IMR-90 (cell line): ENCODE results near the gene EIF4H. TPM values are rescaled to one million over a fixed set of nuclear protein-coding genes. Genes with fewer than 3 reads are reported as not detected.

Source experiments
- ATAC-seq: fragments of 200-7000 bp; cut with Tn5 transposase; 2 replicates; pipeline ENCODE4 v1.9.1; 2020; ENCODE audit warnings: low read depth, mild to moderate bottlenecking, moderate library complexity
- BruUV-seq: library from RNA; stranded (reverse); fragments of 400-500 nt; replicated peaks from 2 replicates; lab custom pipeline; 2021; lab: Mats Ljungman, UMichigan
- CTCF ChIA-PET: fragments of 300-600 bp; formaldehyde crosslinking; extraction: SDS; loops from one replicate; lab custom pipeline; 2021; ENCODE audit warnings: antibody characterized with exemption; lab: Yijun Ruan, JAX
- POLR2A ChIA-PET: fragments of 300-600 bp; sonication (Branson Sonifier 250); formaldehyde crosslinking; loops from one replicate; lab custom pipeline; 2022; ENCODE audit warnings: antibody characterized with exemption; ENCODE audit not compliant: unreplicated experiment; lab: Charles Lee
- DNase-seq: peaks from one replicate; pipeline ENCODE4 v3.0.0; 2013
- H2AFZ ChIP-seq: replicated peaks from 2 replicates; pipeline ENCODE3; 2013; ENCODE audit warnings: low read length, mild to moderate bottlenecking; ENCODE audit not compliant: poor library complexity
- H2AK5ac ChIP-seq: 2 replicates; pipeline ENCODE4 v1.6.1; 2013; ENCODE audit warnings: low read depth, low read length, inconsistent platforms
- H2AK9ac ChIP-seq: replicated peaks from 2 replicates; pipeline ENCODE3; 2013; ENCODE audit warnings: mild to moderate bottlenecking, low read depth, low read length, moderate library complexity; ENCODE audit not compliant: poor library complexity
- H2BK120ac ChIP-seq: 2 replicates; pipeline ENCODE4 v1.6.1; 2013; ENCODE audit warnings: low read depth, low read length, inconsistent platforms
- H2BK15ac ChIP-seq: 3 replicates; pipeline ENCODE4 v1.6.1; 2013; ENCODE audit warnings: low read depth, low read length, inconsistent platforms
- H2BK20ac ChIP-seq: 2 replicates; pipeline ENCODE4 v1.6.1; 2013; ENCODE audit warnings: low read depth, mild to moderate bottlenecking, inconsistent platforms, low read length, moderate library complexity
- H2BK5ac ChIP-seq: 2 replicates; pipeline ENCODE4 v1.6.1; 2013; ENCODE audit warnings: mild to moderate bottlenecking, low read depth, low read length, inconsistent platforms; ENCODE audit not compliant: poor library complexity, severe bottlenecking
- H3K14ac ChIP-seq: replicated peaks from 2 replicates; pipeline ENCODE4 v1.6.1; 2013; ENCODE audit warnings: low read depth, low read length, inconsistent platforms
- H3K18ac ChIP-seq: 2 replicates; pipeline ENCODE4 v1.6.1; 2013; ENCODE audit warnings: low read depth, low read length, control low read depth
- H3K23ac ChIP-seq: 2 replicates; pipeline ENCODE4 v1.6.1; 2013; ENCODE audit warnings: low read depth, low read length, inconsistent platforms
- H3K27ac ChIP-seq: 2 replicates; pipeline ENCODE4 v1.5.1; 2013; ENCODE audit warnings: mild to moderate bottlenecking, control low read depth, low read length; ENCODE audit not compliant: insufficient read depth
- H3K27me3 ChIP-seq: 2 replicates; pipeline ENCODE4 v1.6.1; 2013; ENCODE audit warnings: low read length; ENCODE audit not compliant: control insufficient read depth, insufficient read depth
- H3K36me3 ChIP-seq: 2 replicates; pipeline ENCODE4 v1.6.1; 2013; ENCODE audit warnings: low read length, mixed read lengths; ENCODE audit not compliant: control insufficient read depth, insufficient read depth
- H3K4ac ChIP-seq: 2 replicates; pipeline ENCODE4 v1.6.1; 2013; ENCODE audit warnings: low read depth, low read length, inconsistent platforms
- H3K4me1 ChIP-seq: 2 replicates; pipeline ENCODE4 v1.6.1; 2013; ENCODE audit warnings: low read length, mixed read lengths; ENCODE audit not compliant: control insufficient read depth, insufficient read depth
- H3K4me2 ChIP-seq: 2 replicates; pipeline ENCODE4 v1.6.1; 2013; ENCODE audit warnings: low read depth, mild to moderate bottlenecking, control low read depth, low read length, moderate library complexity
- H3K4me3 ChIP-seq: 2 replicates; pipeline ENCODE4 v1.5.1; 2013; ENCODE audit warnings: low read depth, mild to moderate bottlenecking, control low read depth, low read length, moderate library complexity; ENCODE audit not compliant: insufficient read depth
- H3K56ac ChIP-seq: 2 replicates; pipeline ENCODE4 v1.6.1; 2013; ENCODE audit warnings: low read length, inconsistent platforms; ENCODE audit not compliant: insufficient read depth; ENCODE audit errors: extremely low read depth
- H3K79me1 ChIP-seq, 2 experiments: 2 replicates each; pipeline ENCODE4 v1.6.1; 2013; ENCODE audit warnings: low read length in 2 of 2, inconsistent platforms in 1 of 2, low read depth in 1 of 2
- H3K9ac ChIP-seq: 2 replicates; pipeline ENCODE4 v1.6.1; 2013; ENCODE audit warnings: low read depth, low read length, control low read depth
- H3K9me1 ChIP-seq: 2 replicates; pipeline ENCODE4 v1.6.1; 2013; ENCODE audit warnings: low read length, inconsistent platforms; ENCODE audit not compliant: insufficient read depth
- H3K9me3 ChIP-seq: 2 replicates; pipeline ENCODE4 v1.6.1; 2013; ENCODE audit warnings: low read length; ENCODE audit not compliant: control insufficient read depth, insufficient read depth
- H4K20me1 ChIP-seq: 2 replicates; pipeline ENCODE4 v1.6.1; 2013; ENCODE audit warnings: low read length, inconsistent platforms; ENCODE audit not compliant: insufficient read depth
- H4K5ac ChIP-seq: 2 replicates; pipeline ENCODE4 v1.6.1; 2013; ENCODE audit warnings: mild to moderate bottlenecking, low read depth, low read length, control low read depth
- H4K8ac ChIP-seq, 2 experiments: 2 replicates each; pipeline ENCODE4 v1.6.1; 2013; ENCODE audit warnings: low read depth in 2 of 2, low read length in 2 of 2, control low read depth in 1 of 2, inconsistent platforms in 1 of 2
- H4K91ac ChIP-seq: 2 replicates; pipeline ENCODE4 v1.6.1; 2013; ENCODE audit warnings: low read depth, low read length, inconsistent platforms; ENCODE audit not compliant: insufficient read depth
- BHLHE40 ChIP-seq: fragments of 150-350 bp; IDR thresholded peaks from 2 replicates; pipeline ENCODE4 v1.6.1; 2016; ENCODE audit warnings: mild to moderate bottlenecking, low read depth, low read length
- CEBPB ChIP-seq: IDR thresholded peaks from 2 replicates; pipeline ENCODE4 v1.6.1; 2012; ENCODE audit warnings: low read depth, low read length, improper control_type of control experiment
- WGBS, 2 experiments: methylation state at CpG; one replicate each; pipeline versions ENCODE4 v1.1.5 to v1.1.7; 2013; ENCODE audit warnings: missing lambda C conversion rate in 2 of 2; ENCODE audit not compliant: insufficient read length in 1 of 2; ENCODE audit errors: extremely low coverage in 2 of 2; 5-methylcytosine and 5-hydroxymethylcytosine counted together
- dilution Hi-C: fragments of 300-500 bp; cut with HindIII; formaldehyde crosslinking; loops from one replicate; pipeline ENCODE4 v1.14.3; 2018; ENCODE audit warnings: low sequenced_read_pairs; ENCODE audit not compliant: unreplicated experiment
- in situ Hi-C: fragments of 300-500 bp; cut with MboI; formaldehyde crosslinking; loops from 3 replicates; pipeline ENCODE4 v1.14.3; 2019; ENCODE audit warnings: low sequenced_read_pairs, inconsistent platforms, mixed read lengths
- intact Hi-C: fragments of 100-400 bp; cut with micrococcal nuclease; formaldehyde crosslinking; loops from 2 replicates; pipeline ENCODE4 v1.10.0; 2022
- polyA plus RNA-seq, 3 experiments: library from polyadenylated mRNA; depleted of rRNA; stranded (reverse); fragments of >200 nt; gene quantifications; 2 replicates each; pipeline ENCODE4 v1.2.3, GENCODE V29; 2012; ENCODE audit warnings: low replicate concordance in 1 of 3
- total RNA-seq: library from RNA; depleted of rRNA; stranded (reverse); fragments of >200 nt; gene quantifications from 2 replicates; pipeline ENCODE4 v1.2.3, GENCODE V29; 2012

Gene EIF4H
- total and polyA plus RNA-seq, 2 of the 4 experiments (the other 2 are of a cell fraction) = 241 to 321 TPM

- Histone ChIP-seq H3K79me1 (peaks cover under 1 to 36% of the 10 kb centered on the region in 2 experiments), H3K56ac (no peak overlapping the region), H2BK20ac (no peak overlapping the region), H2BK120ac (no peak overlapping the region), H4K91ac (peak overlapping the region; percentile 26; the same call in 1 of the 2 replicates), H3K4me3 (no peak overlapping the region), H3K4me2 (no peak overlapping the region), H4K5ac (no peak overlapping the region), H3K14ac (no peak overlapping the region; the same call in 1 of the 2 replicates), H4K20me1 (peaks cover 89% of the 10 kb centered on the region), H2BK5ac (no peak overlapping the region), H3K23ac (peak overlapping the region; percentile 2), H2AK9ac (no peak overlapping the region), H3K9ac (no peak overlapping the region), H2AK5ac (peak overlapping the region; percentile 79; the same call in 1 of the 2 replicates), H4K8ac (no peak overlapping the region), H3K4me1 (peaks cover 24% of the 10 kb centered on the region), H3K27ac (peak overlapping the region; percentile 13; the same call in 1 of the 2 replicates), H3K18ac (no peak overlapping the region), H3K9me1 (peaks cover 27% of the 10 kb centered on the region), H2BK15ac (no peak overlapping the region), H2AFZ (no peak overlapping the region), H3K36me3 (peaks cover 16% of the 10 kb centered on the region), H3K9me3 (no peaks in the 10 kb centered on the region), H3K27me3 (no peaks in the 10 kb centered on the region), H3K4ac (peak overlapping the region; percentile 33; the same call in 1 of the 2 replicates)
- POLR2A ChIA-PET = no interaction called here
- in situ Hi-C loops (loop anchor here (5.0 kb wide), 1 partner anchor 101 kb away; no protein-coding TSS in a partner anchor), intact Hi-C loops (loop anchor here (5.0 kb wide), 1 partner anchor 101 kb away; no protein-coding TSS in a partner anchor), dilution Hi-C loops (no loop called here)
- CTCF ChIA-PET = interaction anchor here (0.6 to 1.0 kb wide), 2 partner anchors 28 to 106 kb away, joined by 3 to 4 read pairs; no protein-coding TSS in a partner anchor
- no peak for ATAC-seq
- peak; percentile 17 for DNase-seq
- TF ChIP-seq CEBPB = peak; percentile 83
- TF ChIP-seq BHLHE40 = no peak
- BruUV-seq = no TSS peak
- WGBS, 2 experiments = 81% methylated on average over 8 of the region's 9 CpGs; no CpG with 5 or more reads in 1 of the 2 experiments
Observed at GRCh38 chr7:74178632-74179031, 4.5 kb downstream of the EIF4H start.
